Neural crest cell (in vitro differentiated cells): ENCODE results near the gene CAMK2D. TPM values are rescaled to one million over a fixed set of nuclear protein-coding genes. Genes with fewer than 3 reads are reported as not detected.

ENCODE experiments used
- DNase-seq: peaks from one replicate; pipeline ENCODE4 v3.0.0; 2021; ENCODE audit warnings: low read depth, mixed read lengths, low spot score
- H3K27ac Mint-ChIP-seq: one replicate; pipeline ENCODE4 v1.8.0; 2021; ENCODE audit warnings: mild to moderate bottlenecking, mixed read lengths; ENCODE audit not compliant: unreplicated experiment
- H3K27me3 Mint-ChIP-seq: 2 replicates; pipeline ENCODE4 v1.8.0; 2021; ENCODE audit warnings: low read depth, mild to moderate bottlenecking, mixed read lengths
- H3K36me3 Mint-ChIP-seq: 2 replicates; pipeline ENCODE4 v1.8.0; 2021; ENCODE audit warnings: low read depth, mild to moderate bottlenecking, mixed read lengths
- H3K4me1 Mint-ChIP-seq: 2 replicates; pipeline ENCODE4 v1.8.0; 2021; ENCODE audit warnings: mixed read lengths
- H3K4me3 Mint-ChIP-seq: one replicate; pipeline ENCODE4 v1.8.0; 2021; ENCODE audit warnings: mild to moderate bottlenecking, mixed read lengths
- H3K9me3 Mint-ChIP-seq: 2 replicates; pipeline ENCODE4 v1.8.0; 2021; ENCODE audit warnings: mixed read lengths
- CTCF ChIP-seq: fragments of 200-600 bp; sonication (generic); conservative IDR thresholded peaks from 2 replicates; pipeline ENCODE4 v1.5.0; 2021; ENCODE audit warnings: antibody characterized with exemption, mild to moderate bottlenecking
- total RNA-seq: library from RNA; stranded (reverse); gene quantifications from 2 replicates; pipeline ENCODE4 v1.2.1, GENCODE V29; 2021

Gene CAMK2D
- total RNA-seq, 1 donor from 2014 or later = 33.7 TPM

GRCh38 chr4:113591982-113592381 is 169.6 kb downstream of the CAMK2D start:
- no peak for TF ChIP-seq CTCF
- peaks cover 7% of the 10 kb centered on the region for H3K9me3 Mint-ChIP-seq
- no peaks in the 10 kb centered on the region for H3K27me3 Mint-ChIP-seq
- no peak for DNase-seq
- peaks cover 18% of the 10 kb centered on the region for H3K4me1 Mint-ChIP-seq
- no peak overlapping the region for H3K4me3 Mint-ChIP-seq
- peaks cover 17% of the 10 kb centered on the region for H3K36me3 Mint-ChIP-seq
- peak overlapping the region; percentile 85 for H3K27ac Mint-ChIP-seq

- no peak for DNase-seq
- no peaks in the 10 kb centered on the region for H3K27me3 Mint-ChIP-seq
- H3K4me3 Mint-ChIP-seq = no peak overlapping the region
- H3K9me3 Mint-ChIP-seq = peaks cover 5% of the 10 kb centered on the region
- no peak for TF ChIP-seq CTCF
- peak overlapping the region; percentile 43 for H3K27ac Mint-ChIP-seq
- peaks cover 13% of the 10 kb centered on the region for H3K36me3 Mint-ChIP-seq
- H3K4me1 Mint-ChIP-seq = peaks cover 15% of the 10 kb centered on the region
These were observed 172.5 kb downstream of the CAMK2D start for GRCh38 chr4:113588895-113589668.

GRCh38 chr4:113587640-113588275 is 173.8 kb downstream of the CAMK2D start:
- peaks cover 5% of the 10 kb centered on the region for H3K9me3 Mint-ChIP-seq
- peaks cover 9% of the 10 kb centered on the region for H3K36me3 Mint-ChIP-seq
- H3K27ac Mint-ChIP-seq = no peak overlapping the region
- H3K4me3 Mint-ChIP-seq = no peak overlapping the region
- no peak for DNase-seq
- peaks cover 15% of the 10 kb centered on the region for H3K4me1 Mint-ChIP-seq
- no peaks in the 10 kb centered on the region for H3K27me3 Mint-ChIP-seq
- TF ChIP-seq CTCF = no peak

GRCh38 chr4:113587156-113587555 is 174.4 kb downstream of the CAMK2D start:
- peaks cover 15% of the 10 kb centered on the region for H3K4me1 Mint-ChIP-seq

GRCh38 chr4:113586072-113586471 is 175.5 kb downstream of the CAMK2D start:
- no peak for DNase-seq
- Mint-ChIP-seq H3K4me3 (no peak overlapping the region), H3K27ac (no peak overlapping the region), H3K36me3 (peaks cover 7% of the 10 kb centered on the region), H3K27me3 (no peaks in the 10 kb centered on the region), H3K4me1 (peaks cover 15% of the 10 kb centered on the region), H3K9me3 (peaks cover 5% of the 10 kb centered on the region)
- no peak for TF ChIP-seq CTCF

More at GRCh38 chr4:113587156-113587555, 174.4 kb downstream of the CAMK2D start:
- H3K27ac Mint-ChIP-seq = no peak overlapping the region
- H3K36me3 Mint-ChIP-seq = peaks cover 9% of the 10 kb centered on the region
- DNase-seq = no peak
- peaks cover 5% of the 10 kb centered on the region for H3K9me3 Mint-ChIP-seq
- H3K4me3 Mint-ChIP-seq = no peak overlapping the region
- no peak for TF ChIP-seq CTCF
- H3K27me3 Mint-ChIP-seq = no peaks in the 10 kb centered on the region
